ENCODE measurements around the gene PCSK6.
A peak's percentile ranks its signal among the peaks of the same experiment; 100 is the strongest.

Gene PCSK6

GRCh38 chr15:101277943-101278564, 211.5 kb downstream of the PCSK6 start:
- Histone ChIP-seq H4K20me1 (ENCODE audit: low read depth, low read length) (no peaks in the 10 kb centered on the region), H3K9ac (ENCODE audit: low read length) (peak overlapping the region; percentile 77), H3K36me3 (ENCODE audit: low read length) (peaks cover 17% of the 10 kb centered on the region; the same call in 1 of the 2 replicates), H3F3A (ENCODE audit: insufficient read depth) (peaks cover 37% of the 10 kb centered on the region), H3K79me2 (ENCODE audit: insufficient read depth, low read length) (peaks cover 11% of the 10 kb centered on the region), H3K9me3 (ENCODE audit: insufficient read depth, low read length) (no peaks in the 10 kb centered on the region), H3K27ac (ENCODE audit: low read depth, low read length) (no peak overlapping the region), H3K27me3 (ENCODE audit: low read length) (no peaks in the 10 kb centered on the region), H3K4me2 (ENCODE audit: low read depth, low read length, poor library complexity, severe bottlenecking) (peak overlapping the region; percentile 77), H2AFZ (ENCODE audit: low read depth, low read length, severe bottlenecking) (peak overlapping the region; percentile 76), H3K9me2 (replicated peaks; ENCODE audit: insufficient read depth, low read length) (no peaks in the 10 kb centered on the region), H3K4me3 (ENCODE audit: insufficient read depth, low read length, poor library complexity, severe bottlenecking) (peak overlapping the region; percentile 80)
- no peak for TF ChIP-seq EZH2phosphoT487 (conservative IDR thresholded peaks at IDR 0.05; ENCODE audit: low read length)
- TF ChIP-seq, protein P1, sequence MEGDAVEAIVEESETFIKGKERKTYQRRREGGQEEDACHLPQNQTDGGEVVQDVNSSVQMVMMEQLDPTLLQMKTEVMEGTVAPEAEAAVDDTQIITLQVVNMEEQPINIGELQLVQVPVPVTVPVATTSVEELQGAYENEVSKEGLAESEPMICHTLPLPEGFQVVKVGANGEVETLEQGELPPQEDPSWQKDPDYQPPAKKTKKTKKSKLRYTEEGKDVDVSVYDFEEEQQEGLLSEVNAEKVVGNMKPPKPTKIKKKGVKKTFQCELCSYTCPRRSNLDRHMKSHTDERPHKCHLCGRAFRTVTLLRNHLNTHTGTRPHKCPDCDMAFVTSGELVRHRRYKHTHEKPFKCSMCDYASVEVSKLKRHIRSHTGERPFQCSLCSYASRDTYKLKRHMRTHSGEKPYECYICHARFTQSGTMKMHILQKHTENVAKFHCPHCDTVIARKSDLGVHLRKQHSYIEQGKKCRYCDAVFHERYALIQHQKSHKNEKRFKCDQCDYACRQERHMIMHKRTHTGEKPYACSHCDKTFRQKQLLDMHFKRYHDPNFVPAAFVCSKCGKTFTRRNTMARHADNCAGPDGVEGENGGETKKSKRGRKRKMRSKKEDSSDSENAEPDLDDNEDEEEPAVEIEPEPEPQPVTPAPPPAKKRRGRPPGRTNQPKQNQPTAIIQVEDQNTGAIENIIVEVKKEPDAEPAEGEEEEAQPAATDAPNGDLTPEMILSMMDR (IDR thresholded peaks at IDR 0.05; ENCODE audit: insufficient read depth, low read length, poor library complexity, severe bottlenecking): no peak

DNA sequence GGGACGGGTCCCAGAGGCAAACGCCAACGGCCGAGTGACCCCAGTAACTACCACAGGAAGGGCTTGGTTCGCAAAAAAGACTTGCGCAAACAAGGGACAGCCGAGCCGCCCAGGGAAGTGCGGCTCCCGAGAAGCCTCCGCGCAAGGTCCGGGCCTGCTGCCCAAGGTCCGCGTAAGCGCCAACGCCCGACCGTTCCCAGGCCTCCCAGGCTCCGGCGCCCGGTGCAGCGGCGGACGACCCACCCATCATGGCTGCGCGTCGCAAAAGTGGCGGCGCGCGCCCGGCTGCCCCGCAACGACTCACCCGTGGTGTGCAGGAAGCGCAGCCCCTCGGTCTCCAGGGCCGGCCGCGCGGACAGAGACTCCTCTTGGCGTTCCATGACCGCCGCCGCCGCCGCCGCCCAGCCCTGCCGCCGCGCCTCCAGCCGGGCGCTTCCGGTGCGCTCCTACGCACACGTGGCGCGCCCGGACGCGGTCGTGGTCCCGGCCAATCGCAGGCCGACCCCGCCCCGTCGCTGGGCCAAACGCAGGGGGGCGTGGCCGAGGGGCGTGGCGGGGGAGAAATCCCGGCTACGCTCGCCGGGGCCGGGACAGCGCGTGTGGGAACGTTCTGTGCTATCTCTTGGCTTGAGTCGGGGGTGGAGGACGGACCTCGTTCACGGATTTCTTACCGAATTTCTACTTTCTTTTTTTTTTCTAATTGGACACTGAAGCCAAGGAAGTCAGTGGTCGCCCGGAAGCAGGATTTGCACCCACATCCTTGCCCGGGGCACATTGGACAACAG, 212.3 kb downstream of the PCSK6 start, which contains the start of gene SELENOS:
Gene SELENOS (minus strand): TSS at position 448 of the 785 bp plus-strand sequence. CDS start 68 bp downstream, at position 380.
- H4K20me1 ChIP-seq (ENCODE audit: low read depth, low read length): no peaks in the 10 kb centered on the region
- peaks cover 11% of the 10 kb centered on the region for H3K79me2 ChIP-seq (ENCODE audit: insufficient read depth, low read length)
- no peaks in the 10 kb centered on the region for H3K9me2 ChIP-seq (replicated peaks; ENCODE audit: insufficient read depth, low read length)
- TF ChIP-seq, protein P1 (IDR thresholded peaks at IDR 0.05; ENCODE audit: insufficient read depth, low read length, poor library complexity, severe bottlenecking): no peak
- H3F3A ChIP-seq (ENCODE audit: insufficient read depth): peaks cover 34% of the 10 kb centered on the region
- H3K36me3 ChIP-seq (ENCODE audit: low read length): peaks cover 14% of the 10 kb centered on the region; the same call in 1 of the 2 replicates
- H3K27ac ChIP-seq (ENCODE audit: low read depth, low read length): peak within 1 kb of the TSS; percentile 33
- no peaks in the 10 kb centered on the region for H3K27me3 ChIP-seq (ENCODE audit: low read length)
- no peaks in the 10 kb centered on the region for H3K9me3 ChIP-seq (ENCODE audit: insufficient read depth, low read length)
- H2AFZ ChIP-seq (ENCODE audit: low read depth, low read length, severe bottlenecking): peak within 1 kb of the TSS; percentile 76
- peak within 1 kb of the TSS; percentile 77 for H3K9ac ChIP-seq (ENCODE audit: low read length)
- H3K4me2 ChIP-seq (ENCODE audit: low read depth, low read length, poor library complexity, severe bottlenecking): peak within 1 kb of the TSS; percentile 96
- H3K4me3 ChIP-seq (ENCODE audit: insufficient read depth, low read length, poor library complexity, severe bottlenecking): peak within 1 kb of the TSS; percentile 80

- Histone ChIP-seq H3K9me3 (ENCODE audit: insufficient read depth, low read length) (no peaks in the 10 kb centered on the region), H2AFZ (ENCODE audit: low read depth, low read length, severe bottlenecking) (peak overlapping the region; percentile 69), H3K27ac (ENCODE audit: low read depth, low read length) (peak overlapping the region; percentile 33), H3K27me3 (ENCODE audit: low read length) (no peaks in the 10 kb centered on the region), H4K20me1 (ENCODE audit: low read depth, low read length) (no peaks in the 10 kb centered on the region), H3K9me2 (replicated peaks; ENCODE audit: insufficient read depth, low read length) (no peaks in the 10 kb centered on the region), H3K4me2 (ENCODE audit: low read depth, low read length, poor library complexity, severe bottlenecking) (peak overlapping the region; percentile 96), H3K79me2 (ENCODE audit: insufficient read depth, low read length) (peaks cover 11% of the 10 kb centered on the region), H3K36me3 (ENCODE audit: low read length) (peaks cover 19% of the 10 kb centered on the region; the same call in 1 of the 2 replicates), H3F3A (ENCODE audit: insufficient read depth) (peaks cover 27% of the 10 kb centered on the region), H3K4me3 (ENCODE audit: insufficient read depth, low read length, poor library complexity, severe bottlenecking) (peak overlapping the region; percentile 80), H3K9ac (ENCODE audit: low read length) (peak overlapping the region; percentile 77)
- TF ChIP-seq, protein P1 (IDR thresholded peaks at IDR 0.05; ENCODE audit: insufficient read depth, low read length, poor library complexity, severe bottlenecking): peak; percentile 42
- TF ChIP-seq EZH2phosphoT487 (conservative IDR thresholded peaks at IDR 0.05; ENCODE audit: low read length): no peak
Observed at GRCh38 chr15:101276501-101277037, 212.9 kb downstream of the PCSK6 start.
